Sigmoid colon (tissue), 3 donors: Measurements from ENCODE around the gene SPACA7.

ENCODE experiments used
- CTCF ChIP-seq, 4 experiments: fragments of 450-650 bp in 3 of 4; fragments of 200-600 bp in 1 of 4; IDR thresholded peaks; one replicate each; pipeline ENCODE4 v1.5.1; 2016 to 2019; ENCODE audit warnings: antibody characterized with exemption in 4 of 4, mild to moderate bottlenecking in 3 of 4, moderate library complexity in 2 of 4
- POLR2A ChIP-seq, 2 donors: fragments of 450-650 bp; IDR thresholded peaks; one replicate each; pipeline ENCODE4 v1.6.1; 2016; ENCODE audit warnings: antibody characterized with exemption in 2 of 2, mild to moderate bottlenecking in 2 of 2, moderate library complexity in 2 of 2

GRCh38 chr13:112446347-112446861 lies 70.2 kb downstream of the SPACA7 start:
- TF ChIP-seq CTCF (IDR thresholded peaks at IDR 0.05) = no peak
- TF ChIP-seq POLR2A (IDR thresholded peaks at IDR 0.05) = no peak
